T-cell (primary cell): Measurements from ENCODE around the gene NSUN7. TPM values are rescaled to one million over a fixed set of nuclear protein-coding genes. Genes with fewer than 3 reads are reported as not detected.

Experiments used
- ATAC-seq, 4 experiments: fragments of 200-7000 bp in 3 of 4; fragments of 150-1000 bp in 1 of 4; cut with Tn5 transposase; replicated peaks in 1 of 4; 1 replicate in 3 of 4; 2 replicates in 1 of 4; pipeline ENCODE4 v1.10.0; 2021; ENCODE audit warnings: moderate library complexity in 3 of 4, mild to moderate bottlenecking in 2 of 4, moderate number of reproducible peaks in 1 of 4
- CTCF ChIA-PET, 2 donors: fragments of 300-600 bp; sonication (Branson Sonifier 250); formaldehyde crosslinking; loops; one replicate each; lab custom pipeline; 2022; ENCODE audit warnings: antibody characterized with exemption in 2 of 2; lab: Charles Lee
- POLR2A ChIA-PET, 2 donors: fragments of 300-600 bp; sonication (Branson Sonifier 250); formaldehyde crosslinking; loops; one replicate each; lab custom pipeline; 2022; ENCODE audit warnings: antibody characterized with exemption in 2 of 2; lab: Charles Lee
- DNase-seq, 35 experiments: peaks; one replicate each; pipeline versions ENCODE4 v3.0.0 to v3.0.0-alpha.2; 2013 to 2023
- H3K27ac ChIP-seq: one replicate; pipeline ENCODE4 v1.5.1; 2013; ENCODE audit warnings: low read length
- H3K27me3 ChIP-seq, 2 experiments: replicated peaks in 1 of 2; 1 replicate in 1 of 2; 2 replicates in 1 of 2; pipeline versions ENCODE4 v1.6.1 to v1.7.0; 2013; ENCODE audit warnings: low read length in 1 of 2, mixed read lengths in 1 of 2; ENCODE audit not compliant: control insufficient read depth in 2 of 2, insufficient read depth in 2 of 2; ENCODE audit errors: extremely low read depth in 1 of 2
- H3K36me3 ChIP-seq, 2 donors: 1 replicate in 1 of 2; 2 replicates in 1 of 2; pipeline versions ENCODE4 v1.6.1 to v1.7.0; 2013; ENCODE audit warnings: low read length in 1 of 2; ENCODE audit not compliant: control insufficient read depth in 2 of 2, insufficient read depth in 1 of 2; ENCODE audit errors: extremely low read depth in 1 of 2
- H3K4me1 ChIP-seq, 2 experiments: 1 replicate in 1 of 2; 2 replicates in 1 of 2; pipeline versions ENCODE4 v1.6.1 to v1.7.0; 2013; ENCODE audit warnings: low read length in 2 of 2, mixed read lengths in 1 of 2; ENCODE audit not compliant: insufficient read depth in 2 of 2, control insufficient read depth in 1 of 2; ENCODE audit errors: extremely low read depth in 1 of 2
- H3K4me3 ChIP-seq, 2 donors: 1 replicate in 1 of 2; 2 replicates in 1 of 2; pipeline versions ENCODE4 v1.5.1 to v1.7.0; 2013; ENCODE audit warnings: mild to moderate bottlenecking in 2 of 2, low read length in 1 of 2, moderate library complexity in 1 of 2; ENCODE audit not compliant: control insufficient read depth in 1 of 2; ENCODE audit errors: extremely low read depth in 1 of 2
- H3K9me3 ChIP-seq: 2 replicates; pipeline ENCODE4 v1.7.0; 2013
- H3K27ac Mint-ChIP-seq, 2 donors: one replicate each; pipeline ENCODE4 v1.8.0; 2020 to 2021; ENCODE audit warnings: mild to moderate bottlenecking in 2 of 2, mixed read lengths in 2 of 2
- H3K27me3 Mint-ChIP-seq, 2 donors: one replicate each; pipeline ENCODE4 v1.8.0; 2021 to 2022; ENCODE audit warnings: mixed read lengths in 2 of 2
- H3K36me3 Mint-ChIP-seq: one replicate; pipeline ENCODE4 v1.8.0; 2021; ENCODE audit warnings: mixed read lengths
- H3K4me1 Mint-ChIP-seq, 3 donors: one replicate each; pipeline ENCODE4 v1.8.0; 2020 to 2022; ENCODE audit warnings: mixed read lengths in 3 of 3, mild to moderate bottlenecking in 1 of 3
- H3K4me3 Mint-ChIP-seq, 3 donors: one replicate each; pipeline ENCODE4 v1.8.0; 2020 to 2022; ENCODE audit warnings: mild to moderate bottlenecking in 3 of 3, mixed read lengths in 3 of 3, moderate library complexity in 3 of 3
- H3K9me3 Mint-ChIP-seq, 3 donors: one replicate each; pipeline ENCODE4 v1.8.0; 2020 to 2022; ENCODE audit warnings: mixed read lengths in 3 of 3
- WGBS: methylation state at CpG from one replicate; pipeline ENCODE4 v1.1.5; 2013; ENCODE audit warnings: missing lambda C conversion rate; ENCODE audit not compliant: insufficient coverage; 5-methylcytosine and 5-hydroxymethylcytosine counted together
- total RNA-seq, 35 experiments: library from RNA in 6 of 35; stranded (reverse) in 6 of 35; fragments of 120-200 nt in 1 of 35; gene quantifications; one replicate each; pipeline versions ENCODE4 v1.2.1 to v1.2.4 and lab custom pipeline; 2013 to 2026

The NSUN7 gene
- total RNA-seq, 5 donors from 2014 or later (not counting 1 experiment from before 2014, with no cell fraction given): 0.28 to 1.0 (median 0.54) TPM

DNA sequence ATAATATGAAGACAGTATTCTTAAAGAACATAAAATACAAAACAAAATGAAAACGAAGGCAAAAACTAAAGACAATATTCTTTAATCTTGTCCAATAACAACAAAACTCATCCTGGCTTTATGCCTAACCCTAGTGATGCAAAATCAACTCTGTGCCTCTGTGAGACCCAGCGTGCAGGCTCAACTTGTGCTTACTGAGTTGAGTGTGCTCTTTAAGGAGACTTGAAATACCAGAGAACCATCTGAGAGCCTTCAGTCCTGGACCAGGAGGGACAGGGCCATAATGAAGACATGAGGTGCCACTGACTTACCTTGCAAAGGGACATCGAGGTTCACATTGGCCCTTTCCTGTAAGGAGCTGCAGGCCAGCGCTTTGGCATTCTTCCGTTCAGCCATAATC is 77.1 kb downstream of the NSUN7 start:
- H3K36me3 Mint-ChIP-seq: no peaks in the 10 kb centered on the region
- H3K27me3 Mint-ChIP-seq: peaks cover 0 to 5% of the 10 kb centered on the region in 2 donors
- peaks cover 0 to 3% (median 2%) of the 10 kb centered on the region in 3 donors for H3K4me1 Mint-ChIP-seq
- H3K27ac Mint-ChIP-seq: no peak overlapping the region
- no peak overlapping the region for H3K27ac ChIP-seq
- no peaks in the 10 kb centered on the region for H3K27me3 ChIP-seq
- 98% methylated on average over 4 of the region's 5 CpGs for WGBS
- no peak for ATAC-seq
- H3K4me3 Mint-ChIP-seq: no peak overlapping the region
- H3K9me3 ChIP-seq: no peaks in the 10 kb centered on the region
- ChIA-PET CTCF (no interaction called here), POLR2A (no interaction called here)
- H3K4me1 ChIP-seq: no peaks in the 10 kb centered on the region
- no peak for DNase-seq
- peaks cover 0 to 4% (median 0%) of the 10 kb centered on the region in 3 donors for H3K9me3 Mint-ChIP-seq
- H3K36me3 ChIP-seq: no peaks in the 10 kb centered on the region
- no peak overlapping the region for H3K4me3 ChIP-seq

DNA sequence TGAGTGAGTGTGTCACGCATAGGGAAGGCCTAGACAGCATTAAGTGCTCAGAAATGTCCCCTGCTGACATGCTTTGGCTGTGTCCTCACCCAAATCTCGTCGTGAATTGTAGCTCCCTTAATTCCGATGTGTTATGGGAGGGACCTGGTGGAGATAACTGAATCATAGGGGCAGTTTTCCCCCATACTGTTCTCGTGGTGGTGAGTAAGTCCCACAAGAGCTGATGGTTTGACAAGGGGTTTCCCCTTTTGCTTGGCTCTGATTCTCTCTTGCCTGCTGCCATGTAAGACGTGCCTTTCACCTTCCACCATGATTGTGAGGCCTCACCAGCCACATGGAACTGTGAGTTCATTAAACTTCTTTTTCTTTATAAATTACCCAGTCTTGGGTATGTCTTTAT is 78.0 kb downstream of the NSUN7 start:
- no peaks in the 10 kb centered on the region for H3K36me3 Mint-ChIP-seq
- POLR2A ChIA-PET: no interaction called here
- CTCF ChIA-PET: interaction anchor here in 1 of 2 donors (0.6 kb wide), 1 partner anchor 644 kb away, joined by 3 read pairs; no protein-coding TSS in a partner anchor
- DNase-seq: no peak
- WGBS: 69% methylated on average over 3 of the region's 6 CpGs
- ATAC-seq: no peak
- H3K36me3 ChIP-seq: no peaks in the 10 kb centered on the region
- H3K27ac Mint-ChIP-seq: no peak overlapping the region
- no peaks in the 10 kb centered on the region for H3K27me3 ChIP-seq
- H3K9me3 ChIP-seq: no peaks in the 10 kb centered on the region
- no peak overlapping the region for H3K27ac ChIP-seq
- H3K27me3 Mint-ChIP-seq: peaks cover 0 to 5% of the 10 kb centered on the region in 2 donors
- no peak overlapping the region for H3K4me3 ChIP-seq
- no peak overlapping the region for H3K4me3 Mint-ChIP-seq
- peaks cover 0 to 3% (median 2%) of the 10 kb centered on the region in 3 donors for H3K4me1 Mint-ChIP-seq
- peaks cover 0 to 4% (median 0%) of the 10 kb centered on the region in 3 donors for H3K9me3 Mint-ChIP-seq
- no peaks in the 10 kb centered on the region for H3K4me1 ChIP-seq

DNA sequence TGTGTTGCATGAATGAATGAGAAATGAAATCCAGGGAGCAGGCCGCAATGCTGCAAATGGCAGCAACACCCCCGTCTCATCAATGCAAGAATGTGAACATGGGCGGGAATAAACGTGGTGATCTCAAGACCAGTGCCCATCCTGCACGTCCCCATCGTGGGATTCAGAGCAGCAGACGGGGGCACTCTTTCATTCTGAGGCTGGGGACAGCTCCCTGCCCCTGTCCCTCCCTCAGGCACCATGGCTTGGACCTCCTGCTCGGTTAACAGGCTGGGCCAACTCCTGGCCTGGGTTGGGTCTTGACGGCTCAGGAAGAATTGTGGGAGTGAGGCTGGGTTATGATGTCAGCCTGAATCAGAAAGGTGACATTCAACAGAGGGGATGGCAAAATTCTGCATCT is 78.9 kb downstream of the NSUN7 start:
- Histone ChIP-seq H3K4me1 (no peaks in the 10 kb centered on the region), H3K27ac (no peak overlapping the region), H3K9me3 (no peaks in the 10 kb centered on the region), H3K4me3 (no peak overlapping the region), H3K27me3 (no peaks in the 10 kb centered on the region), H3K36me3 (no peaks in the 10 kb centered on the region)
- Mint-ChIP-seq H3K27me3 (peaks cover 0 to 5% of the 10 kb centered on the region in 2 donors), H3K9me3 (peaks cover 0 to 4% (median 0%) of the 10 kb centered on the region in 3 donors), H3K4me3 (no peak overlapping the region), H3K4me1 (peaks cover 0 to 3% (median 2%) of the 10 kb centered on the region in 3 donors), H3K36me3 (no peaks in the 10 kb centered on the region), H3K27ac (no peak overlapping the region)
- DNase-seq (no peak), ATAC-seq (no peak)
- WGBS: 93% methylated on average over 7 of the region's 9 CpGs
- ChIA-PET POLR2A (no interaction called here), CTCF (no interaction called here)

DNA sequence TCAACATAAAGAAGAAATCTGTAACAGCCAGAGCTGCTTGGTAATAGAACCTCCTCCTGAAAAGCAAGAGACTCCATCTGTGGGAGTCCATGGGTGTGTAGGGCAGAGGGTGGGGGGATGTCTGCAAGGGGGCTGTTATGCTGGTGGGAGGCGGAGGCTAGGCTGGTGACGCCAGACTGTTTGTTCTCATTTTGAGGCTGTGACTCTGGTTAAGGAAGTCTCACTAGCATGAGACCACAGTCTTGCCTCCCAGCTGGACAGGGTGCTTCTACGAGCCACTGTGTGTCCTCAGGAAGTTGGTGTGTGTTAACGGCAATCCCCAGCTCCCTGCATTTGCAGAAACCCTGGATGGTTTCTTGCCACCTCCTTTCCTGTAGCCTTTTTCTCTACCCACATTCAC is 79.8 kb downstream of the NSUN7 start:
- ChIA-PET POLR2A (no interaction called here), CTCF (no interaction called here)
- Mint-ChIP-seq H3K4me1 (peaks cover 0 to 3% (median 2%) of the 10 kb centered on the region in 3 donors), H3K27me3 (peaks cover 0 to 7% of the 10 kb centered on the region in 2 donors), H3K27ac (no peak overlapping the region), H3K9me3 (peaks cover 0 to 4% (median 0%) of the 10 kb centered on the region in 3 donors), H3K4me3 (no peak overlapping the region), H3K36me3 (no peaks in the 10 kb centered on the region)
- Histone ChIP-seq H3K4me1 (no peaks in the 10 kb centered on the region), H3K4me3 (no peak overlapping the region), H3K36me3 (no peaks in the 10 kb centered on the region), H3K9me3 (no peaks in the 10 kb centered on the region), H3K27ac (no peak overlapping the region), H3K27me3 (peaks cover 0 to 3% of the 10 kb centered on the region in 2 experiments)
- WGBS: no CpG with 5 or more reads among the region's 4 CpGs
- ATAC-seq (no peak), DNase-seq (no peak)

DNA sequence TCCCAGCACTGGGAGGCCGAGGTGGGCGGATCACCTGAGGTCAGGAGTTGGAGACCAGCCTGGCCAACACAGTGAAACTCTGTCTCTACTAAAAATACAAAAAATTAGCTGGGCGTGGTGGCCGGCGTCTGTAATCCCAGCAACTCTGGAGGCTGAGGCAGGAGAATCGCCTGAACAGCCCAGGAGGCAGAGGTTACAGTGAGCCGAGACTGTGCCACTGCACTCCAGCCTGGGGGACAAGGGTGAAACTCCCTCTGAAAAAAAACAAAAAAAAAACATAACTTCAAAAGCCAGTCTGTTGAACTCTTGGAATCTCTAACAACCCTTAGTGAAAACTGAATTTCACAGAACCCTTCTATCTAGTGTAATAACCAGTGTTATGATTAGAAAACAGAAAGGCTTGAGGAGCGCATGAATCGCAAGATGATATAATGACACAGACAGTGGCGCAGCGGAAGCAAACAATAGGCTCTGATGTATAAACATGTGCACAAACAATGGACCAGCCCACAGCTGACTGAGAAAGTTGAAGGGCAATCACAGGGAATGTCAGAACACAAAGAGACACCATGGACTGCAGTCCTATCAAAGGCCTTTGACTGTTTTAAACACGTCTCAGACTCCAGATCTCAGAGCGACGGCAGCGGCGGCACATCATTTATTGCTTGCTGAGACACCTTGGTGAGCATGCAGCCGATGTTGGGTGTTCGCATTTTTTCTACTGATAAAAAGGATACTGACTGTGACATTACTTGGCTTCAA is 81.6 kb downstream of the NSUN7 start:
- 90% methylated on average over 12 of the region's 18 CpGs for WGBS
- H3K4me3 Mint-ChIP-seq: no peak overlapping the region
- Histone ChIP-seq H3K9me3 (no peaks in the 10 kb centered on the region), H3K27me3 (peaks cover 0 to 3% of the 10 kb centered on the region in 2 experiments), H3K36me3 (no peaks in the 10 kb centered on the region), H3K27ac (no peak overlapping the region), H3K4me3 (no peak overlapping the region), H3K4me1 (no peaks in the 10 kb centered on the region)
- DNase-seq (no peak), ATAC-seq (no peak)
- ChIA-PET CTCF (no interaction called here), POLR2A (no interaction called here)
- peaks cover 0 to 7% of the 10 kb centered on the region in 2 donors for H3K27me3 Mint-ChIP-seq
- H3K36me3 Mint-ChIP-seq: no peaks in the 10 kb centered on the region
- peaks cover 0 to 4% (median 0%) of the 10 kb centered on the region in 3 donors for H3K9me3 Mint-ChIP-seq
- H3K27ac Mint-ChIP-seq: no peak overlapping the region
- H3K4me1 Mint-ChIP-seq: no peaks in the 10 kb centered on the region

DNA sequence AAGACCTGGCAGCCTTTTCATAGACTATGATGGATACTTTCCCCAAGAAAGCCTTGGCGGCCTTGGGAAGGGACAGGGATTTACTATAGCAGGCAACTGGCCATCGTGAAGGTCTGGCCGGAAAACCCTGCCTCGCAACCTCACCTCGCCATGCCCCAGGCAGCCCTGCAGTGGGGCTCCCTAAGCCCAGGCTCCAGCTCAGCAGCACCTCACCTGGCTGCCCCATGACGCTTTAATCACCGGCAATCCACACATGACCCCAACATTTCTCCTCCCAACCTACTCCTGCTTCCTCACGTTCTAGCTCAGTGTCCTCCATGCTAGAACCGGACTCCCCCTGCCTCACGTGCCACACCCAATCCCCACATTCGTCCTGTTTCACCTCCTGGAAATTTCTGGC is 82.4 kb downstream of the NSUN7 start:
- ATAC-seq: peak in 1 of 4 experiments; percentile 13
- H3K27ac Mint-ChIP-seq: no peak overlapping the region
- no peak overlapping the region for H3K27ac ChIP-seq
- DNase-seq: no peak
- no peaks in the 10 kb centered on the region for H3K4me1 Mint-ChIP-seq
- WGBS: 83% methylated on average over 11 of the region's 11 CpGs
- no peaks in the 10 kb centered on the region for H3K36me3 ChIP-seq
- POLR2A ChIA-PET: no interaction called here
- no peak overlapping the region for H3K4me3 ChIP-seq
- CTCF ChIA-PET: no interaction called here
- peaks cover 0 to 7% of the 10 kb centered on the region in 2 donors for H3K27me3 Mint-ChIP-seq
- H3K27me3 ChIP-seq: peaks cover 0 to 3% of the 10 kb centered on the region in 2 experiments
- H3K4me3 Mint-ChIP-seq: no peak overlapping the region
- no peaks in the 10 kb centered on the region for H3K4me1 ChIP-seq
- H3K9me3 ChIP-seq: no peaks in the 10 kb centered on the region
- peaks cover 0 to 4% (median 0%) of the 10 kb centered on the region in 3 donors for H3K9me3 Mint-ChIP-seq
- H3K36me3 Mint-ChIP-seq: no peaks in the 10 kb centered on the region
